Lower lobe of right lung (tissue), 2 donors: ENCODE results near the gene DOCK10. TPM values are rescaled to one million over a fixed set of nuclear protein-coding genes. Genes with fewer than 3 reads are reported as not detected.

Source experiments
- ATAC-seq, 2 donors: fragments of 200-7000 bp; cut with Tn5 transposase; one replicate each; pipeline ENCODE4 v1.9.1; 2020 to 2022; ENCODE audit warnings: mild to moderate bottlenecking in 2 of 2, moderate library complexity in 2 of 2
- DNase-seq: peaks from one replicate; pipeline ENCODE4 v3.0.0-alpha.2; 2020
- H3K27ac ChIP-seq: fragments of 200-600 bp; one replicate; pipeline ENCODE4 v1.8.0; 2022
- H3K27me3 ChIP-seq: fragments of 200-600 bp; one replicate; pipeline ENCODE4 v1.8.0; 2022; ENCODE audit warnings: low read depth
- H3K36me3 ChIP-seq: fragments of 200-600 bp; one replicate; pipeline ENCODE4 v1.8.0; 2022; ENCODE audit warnings: mild to moderate bottlenecking
- H3K4me1 ChIP-seq: fragments of 200-600 bp; one replicate; pipeline ENCODE4 v1.8.0; 2022
- H3K4me3 ChIP-seq: fragments of 200-600 bp; one replicate; pipeline ENCODE4 v1.8.0; 2022; ENCODE audit warnings: mild to moderate bottlenecking
- H3K9me3 ChIP-seq: fragments of 200-600 bp; one replicate; pipeline ENCODE4 v1.8.0; 2022
- intact Hi-C: fragments of 100-400 bp; cut with DNase I; formaldehyde crosslinking; loops from one replicate; pipeline ENCODE4 v1.11.0; 2022
- total RNA-seq: library from RNA; stranded (reverse); fragmentation: NEBNext Ultra II Directional; extraction: Animal tissue kit (Norgen Biotek cat#: 25700); gene quantifications from one replicate; pipeline ENCODE4 v1.2.1, GENCODE V29; 2021
- TF ChIP-seq, protein P1 (sequence below): fragments of 200-600 bp; IDR thresholded peaks from one replicate; pipeline ENCODE4 v1.8.0; 2022; ENCODE audit warnings: antibody characterized with exemption, mild to moderate bottlenecking
- donor health status: DM: no; HTN: yes; CAD: no; lungs with severe emphysema.

The DOCK10 gene
- total RNA-seq, 1 donor from 2014 or later: 52.3 TPM

DNA sequence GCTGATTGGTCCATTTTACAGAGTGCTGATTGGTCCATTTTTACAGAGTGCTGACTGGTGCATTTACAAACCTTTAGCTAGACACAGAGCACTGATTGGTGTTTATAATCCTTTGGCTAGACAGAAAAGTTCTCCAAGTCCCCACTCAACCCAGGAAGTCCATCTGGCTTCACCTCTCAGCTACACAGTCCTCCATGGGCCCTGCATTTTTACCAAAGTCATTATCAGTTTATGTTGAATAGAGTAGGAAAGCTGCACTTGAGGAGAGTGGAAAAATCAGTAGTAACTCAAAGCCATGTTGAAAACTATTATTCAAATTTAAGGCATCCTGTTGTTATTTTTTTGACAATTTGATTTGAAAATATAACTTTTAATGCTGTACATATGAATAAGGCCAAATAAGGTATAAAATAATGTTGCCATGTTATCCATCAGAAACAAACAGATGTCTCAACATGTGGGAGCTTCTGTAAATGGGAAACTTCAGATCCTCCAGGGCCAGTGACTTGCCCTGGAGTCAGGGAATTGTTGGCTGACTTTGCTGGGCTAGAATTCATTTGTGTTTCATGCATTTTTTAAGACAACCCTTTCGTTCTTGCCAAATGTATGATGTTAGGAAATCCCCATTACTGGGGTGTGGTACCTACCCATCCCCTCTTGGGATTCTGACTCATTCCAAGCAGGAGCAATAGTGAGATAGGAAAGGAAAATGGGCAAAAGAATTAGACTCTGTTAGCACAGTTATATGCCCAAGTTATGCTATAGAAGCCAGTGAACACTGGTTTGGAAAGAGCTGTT, 288.3 kb downstream of the DOCK10 start:
- DNase-seq: no peak
- Histone ChIP-seq H3K4me1 (no peaks in the 10 kb centered on the region), H3K27ac (no peak overlapping the region), H3K9me3 (peaks cover 4% of the 10 kb centered on the region), H3K36me3 (no peaks in the 10 kb centered on the region), H3K27me3 (no peaks in the 10 kb centered on the region), H3K4me3 (no peak overlapping the region)
- ATAC-seq: no peak
- intact Hi-C loops: no loop called here
- TF ChIP-seq, protein P1, sequence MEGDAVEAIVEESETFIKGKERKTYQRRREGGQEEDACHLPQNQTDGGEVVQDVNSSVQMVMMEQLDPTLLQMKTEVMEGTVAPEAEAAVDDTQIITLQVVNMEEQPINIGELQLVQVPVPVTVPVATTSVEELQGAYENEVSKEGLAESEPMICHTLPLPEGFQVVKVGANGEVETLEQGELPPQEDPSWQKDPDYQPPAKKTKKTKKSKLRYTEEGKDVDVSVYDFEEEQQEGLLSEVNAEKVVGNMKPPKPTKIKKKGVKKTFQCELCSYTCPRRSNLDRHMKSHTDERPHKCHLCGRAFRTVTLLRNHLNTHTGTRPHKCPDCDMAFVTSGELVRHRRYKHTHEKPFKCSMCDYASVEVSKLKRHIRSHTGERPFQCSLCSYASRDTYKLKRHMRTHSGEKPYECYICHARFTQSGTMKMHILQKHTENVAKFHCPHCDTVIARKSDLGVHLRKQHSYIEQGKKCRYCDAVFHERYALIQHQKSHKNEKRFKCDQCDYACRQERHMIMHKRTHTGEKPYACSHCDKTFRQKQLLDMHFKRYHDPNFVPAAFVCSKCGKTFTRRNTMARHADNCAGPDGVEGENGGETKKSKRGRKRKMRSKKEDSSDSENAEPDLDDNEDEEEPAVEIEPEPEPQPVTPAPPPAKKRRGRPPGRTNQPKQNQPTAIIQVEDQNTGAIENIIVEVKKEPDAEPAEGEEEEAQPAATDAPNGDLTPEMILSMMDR: no peak

DNA sequence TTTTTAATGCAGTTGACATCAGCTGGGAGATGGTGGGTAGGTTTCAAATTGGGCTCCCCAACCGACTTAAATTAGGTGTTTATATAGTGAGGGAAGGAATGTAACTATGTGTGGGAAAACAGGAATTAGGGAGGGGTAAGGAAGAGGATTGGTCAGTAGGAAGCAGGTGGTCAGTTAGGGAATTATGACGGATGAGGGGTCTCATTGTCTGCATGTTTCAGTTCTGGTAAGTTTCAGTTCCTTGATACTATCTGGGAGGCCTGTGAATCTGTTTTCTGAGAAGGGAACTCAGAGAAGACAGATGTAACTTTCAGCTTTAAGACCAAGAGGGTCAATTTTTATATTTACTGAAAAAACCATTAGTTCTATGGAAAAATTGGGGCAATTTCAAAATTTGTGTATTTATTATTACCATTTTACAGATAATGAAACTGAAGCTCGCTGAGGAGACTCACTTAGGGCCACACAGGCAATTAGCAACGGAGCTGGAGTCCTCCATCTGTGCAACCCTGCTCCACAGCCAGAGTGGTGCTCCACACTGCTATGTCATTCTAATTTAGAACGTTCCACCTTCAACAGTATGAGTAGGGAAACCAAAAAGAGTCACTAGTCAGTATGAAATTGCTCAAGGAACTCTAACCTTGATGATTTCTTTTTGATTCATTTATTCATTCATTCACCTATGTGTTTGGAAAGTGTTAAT, 290.1 kb downstream of the DOCK10 start:
- DNase-seq (no peak), ATAC-seq (no peak)
- no peak overlapping the region for H3K27ac ChIP-seq
- H3K36me3 ChIP-seq: no peaks in the 10 kb centered on the region
- intact Hi-C loops: no loop called here
- TF ChIP-seq, protein P1: no peak
- no peaks in the 10 kb centered on the region for H3K4me1 ChIP-seq
- H3K4me3 ChIP-seq: no peak overlapping the region
- H3K27me3 ChIP-seq: no peaks in the 10 kb centered on the region
- H3K9me3 ChIP-seq: no peaks in the 10 kb centered on the region

DNA sequence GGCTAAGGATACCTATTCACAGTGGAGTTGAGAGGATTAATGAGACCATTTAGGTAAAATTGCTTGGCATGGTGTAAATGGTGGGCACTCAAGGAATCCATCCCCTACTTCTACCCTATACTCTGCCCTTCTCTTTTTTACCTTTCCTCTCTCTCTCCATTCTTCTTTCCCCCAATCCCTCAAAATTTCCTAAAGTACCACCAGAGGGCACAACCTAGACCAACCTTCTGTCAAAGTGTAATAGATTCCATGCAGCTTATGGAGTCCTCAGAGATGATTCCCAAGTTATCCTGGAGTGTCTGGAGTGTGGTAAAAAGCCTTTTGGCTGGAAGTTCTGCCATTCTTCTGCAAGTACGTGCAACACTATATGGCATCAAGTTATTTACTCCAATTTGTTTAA, 293.1 kb downstream of the DOCK10 start:
- no peaks in the 10 kb centered on the region for H3K9me3 ChIP-seq
- no peaks in the 10 kb centered on the region for H3K4me1 ChIP-seq
- ATAC-seq (no peak), DNase-seq (no peak)
- H3K27me3 ChIP-seq: no peaks in the 10 kb centered on the region
- intact Hi-C loops: no loop called here
- TF ChIP-seq, protein P1: no peak
- no peak overlapping the region for H3K4me3 ChIP-seq
- no peaks in the 10 kb centered on the region for H3K36me3 ChIP-seq
- H3K27ac ChIP-seq: no peak overlapping the region

DNA sequence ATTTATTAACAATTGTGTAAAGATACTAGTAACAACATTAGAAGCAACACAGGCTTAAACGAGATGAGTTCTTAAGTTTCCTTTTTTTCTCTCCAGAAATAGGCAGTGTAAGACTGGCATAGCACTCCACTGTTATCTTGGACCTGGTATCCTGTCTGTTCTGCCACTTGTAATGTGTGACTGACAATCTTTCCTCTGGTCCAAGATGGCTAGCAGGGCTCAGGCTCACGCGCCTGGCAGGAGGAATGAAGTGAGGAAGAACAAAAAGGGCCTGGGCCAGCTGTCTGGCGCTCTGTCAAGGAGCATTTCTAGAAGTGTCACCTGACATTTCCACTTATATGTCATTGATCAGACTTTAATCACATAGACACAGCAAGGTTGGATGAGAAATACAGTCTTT, 294.5 kb downstream of the DOCK10 start:
- Histone ChIP-seq H3K27ac (no peak overlapping the region), H3K9me3 (no peaks in the 10 kb centered on the region), H3K4me3 (no peak overlapping the region), H3K27me3 (no peaks in the 10 kb centered on the region), H3K36me3 (no peaks in the 10 kb centered on the region), H3K4me1 (no peaks in the 10 kb centered on the region)
- DNase-seq: no peak
- no peak for ATAC-seq
- intact Hi-C loops: no loop called here
- TF ChIP-seq, protein P1: no peak

DNA sequence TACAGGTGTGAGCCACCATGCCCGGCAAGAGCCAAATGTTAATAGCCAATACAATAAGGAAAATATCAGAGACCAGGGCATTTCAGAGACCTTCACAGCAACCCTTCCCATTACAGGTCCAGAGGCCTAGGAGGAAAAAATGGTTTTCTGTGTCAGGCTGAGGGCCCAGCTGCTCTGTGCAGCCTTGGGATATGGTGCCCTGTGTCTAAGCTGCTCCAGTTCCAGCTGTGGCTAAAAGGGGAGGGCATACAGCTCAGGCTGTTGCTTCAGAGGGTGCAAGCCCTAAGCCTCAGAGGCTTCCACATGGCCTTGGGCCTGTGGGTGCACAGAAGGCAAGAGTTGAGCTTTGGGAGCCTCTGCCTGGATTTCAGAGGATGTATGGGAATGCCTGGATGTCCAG, 306.0 kb downstream of the DOCK10 start:
- no peak for ATAC-seq
- intact Hi-C loops: no loop called here
- H3K9me3 ChIP-seq: peaks cover 3% of the 10 kb centered on the region

More for the DNA sequence above, 306.0 kb downstream of the DOCK10 start:
- Histone ChIP-seq H3K27me3 (no peaks in the 10 kb centered on the region), H3K4me3 (no peak overlapping the region), H3K27ac (no peak overlapping the region), H3K36me3 (no peaks in the 10 kb centered on the region), H3K4me1 (no peaks in the 10 kb centered on the region)
- DNase-seq: no peak
- TF ChIP-seq, protein P1: no peak
